H1 (cell line): ENCODE results near the gene NMB. TPM values are rescaled to one million over a fixed set of nuclear protein-coding genes. Genes with fewer than 3 reads are reported as not detected.

Source experiments
- CEBPB ChIP-seq: IDR thresholded peaks from 2 replicates; pipeline ENCODE4 v1.6.1; 2012; ENCODE audit warnings: low read depth, low read length
- HDAC2 ChIP-seq, 2 experiments: fragments of 300-600 bp in 1 of 2; sonication (generic) in 1 of 2; IDR thresholded peaks; 2 replicates each; pipeline ENCODE4 v1.6.1; 2011 to 2012; ENCODE audit warnings: low read depth in 2 of 2, low read length in 2 of 2, mild to moderate bottlenecking in 2 of 2, moderate library complexity in 2 of 2, borderline replicate concordance in 1 of 2, inconsistent platforms in 1 of 2
- JUN ChIP-seq: IDR thresholded peaks from 2 replicates; pipeline ENCODE4 v1.6.1; 2011; ENCODE audit warnings: low read depth, mild to moderate bottlenecking, improper control_type of control experiment, low read length
- JUND ChIP-seq: IDR thresholded peaks from 2 replicates; pipeline ENCODE4 v1.6.1; 2011; ENCODE audit warnings: mild to moderate bottlenecking, improper control_type of control experiment, low read length
- NRF1 ChIP-seq: IDR thresholded peaks from 2 replicates; pipeline ENCODE4 v1.6.1; 2011; ENCODE audit warnings: mild to moderate bottlenecking, low read depth, low read length, improper control_type of control experiment
- PHF8 ChIP-seq: fragments of 200-600 bp; sonication (generic); conservative IDR thresholded peaks from 2 replicates; pipeline ENCODE4 v1.7.1; 2012; ENCODE audit warnings: low read depth, mild to moderate bottlenecking, inconsistent platforms, low read length, moderate library complexity
- SP1 ChIP-seq: IDR thresholded peaks from 2 replicates; pipeline ENCODE4 v1.6.1; 2011; ENCODE audit warnings: low read depth, low read length
- YY1 ChIP-seq: IDR thresholded peaks from 2 replicates; pipeline ENCODE4 v1.6.1; 2011; ENCODE audit warnings: low read depth, mild to moderate bottlenecking, low read length
- polyA plus RNA-seq, 7 experiments: library from polyadenylated mRNA; depleted of rRNA in 3 of 7; stranded (reverse) in 5 of 7; unstranded in 2 of 7; fragments of >200 nt in 5 of 7; fragments of 200-250 nt in 2 of 7; gene quantifications; 1 replicate in 5 of 7; 2 replicates in 1 of 7; 4 replicates in 1 of 7; pipeline versions ENCODE4 v1.2.1 to v1.2.3, GENCODE V29; 2011 to 2013; ENCODE audit warnings: missing spikeins in 2 of 7, mixed read lengths in 2 of 7
- total RNA-seq: library from RNA; stranded (reverse); fragmentation: NEBNext Ultra II Directional; extraction: Animal tissue kit (Norgen Biotek cat#: 25700); gene quantifications from 2 replicates; pipeline ENCODE4 v1.2.1, GENCODE V29; 2021
- TF ChIP-seq, protein P1 (sequence below): fragments of 300-600 bp; sonication (generic); IDR thresholded peaks from 2 replicates; pipeline ENCODE4 v1.7.1; 2012; ENCODE audit warnings: low read length, moderate library complexity, mild to moderate bottlenecking, inconsistent platforms; ENCODE audit not compliant: insufficient replicate concordance
- TF ChIP-seq, protein P2 (sequence below): IDR thresholded peaks from 2 replicates; pipeline ENCODE4 v1.6.1; 2011; ENCODE audit warnings: low read length, improper control_type of control experiment

Gene NMB
- total and polyA plus RNA-seq, 2 of the 8 experiments (the other 6 are each of a cell fraction or from before 2014, with no cell fraction given), result 9.3 to 13.6 TPM

DNA sequence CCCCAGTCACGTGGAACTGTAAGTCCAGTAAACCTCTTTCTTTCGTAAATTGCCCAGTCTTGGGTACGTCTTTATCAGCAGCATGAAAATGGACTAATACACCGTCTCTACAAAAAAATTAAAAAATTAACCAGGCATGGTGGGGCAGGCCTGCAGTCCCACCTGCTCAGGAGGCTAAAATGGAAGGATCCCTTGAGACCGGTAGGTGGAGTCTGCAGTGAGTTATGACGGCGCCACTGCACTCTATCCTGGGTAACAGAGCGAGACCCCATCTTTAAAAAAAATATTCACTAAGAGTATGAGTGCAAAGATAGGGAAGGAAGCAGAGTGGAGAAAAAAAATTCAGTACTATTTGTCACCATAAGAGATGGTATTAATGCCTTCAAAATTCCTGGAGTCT is 32.3 kb upstream of the NMB start (continued):
- TF ChIP-seq, protein P1, sequence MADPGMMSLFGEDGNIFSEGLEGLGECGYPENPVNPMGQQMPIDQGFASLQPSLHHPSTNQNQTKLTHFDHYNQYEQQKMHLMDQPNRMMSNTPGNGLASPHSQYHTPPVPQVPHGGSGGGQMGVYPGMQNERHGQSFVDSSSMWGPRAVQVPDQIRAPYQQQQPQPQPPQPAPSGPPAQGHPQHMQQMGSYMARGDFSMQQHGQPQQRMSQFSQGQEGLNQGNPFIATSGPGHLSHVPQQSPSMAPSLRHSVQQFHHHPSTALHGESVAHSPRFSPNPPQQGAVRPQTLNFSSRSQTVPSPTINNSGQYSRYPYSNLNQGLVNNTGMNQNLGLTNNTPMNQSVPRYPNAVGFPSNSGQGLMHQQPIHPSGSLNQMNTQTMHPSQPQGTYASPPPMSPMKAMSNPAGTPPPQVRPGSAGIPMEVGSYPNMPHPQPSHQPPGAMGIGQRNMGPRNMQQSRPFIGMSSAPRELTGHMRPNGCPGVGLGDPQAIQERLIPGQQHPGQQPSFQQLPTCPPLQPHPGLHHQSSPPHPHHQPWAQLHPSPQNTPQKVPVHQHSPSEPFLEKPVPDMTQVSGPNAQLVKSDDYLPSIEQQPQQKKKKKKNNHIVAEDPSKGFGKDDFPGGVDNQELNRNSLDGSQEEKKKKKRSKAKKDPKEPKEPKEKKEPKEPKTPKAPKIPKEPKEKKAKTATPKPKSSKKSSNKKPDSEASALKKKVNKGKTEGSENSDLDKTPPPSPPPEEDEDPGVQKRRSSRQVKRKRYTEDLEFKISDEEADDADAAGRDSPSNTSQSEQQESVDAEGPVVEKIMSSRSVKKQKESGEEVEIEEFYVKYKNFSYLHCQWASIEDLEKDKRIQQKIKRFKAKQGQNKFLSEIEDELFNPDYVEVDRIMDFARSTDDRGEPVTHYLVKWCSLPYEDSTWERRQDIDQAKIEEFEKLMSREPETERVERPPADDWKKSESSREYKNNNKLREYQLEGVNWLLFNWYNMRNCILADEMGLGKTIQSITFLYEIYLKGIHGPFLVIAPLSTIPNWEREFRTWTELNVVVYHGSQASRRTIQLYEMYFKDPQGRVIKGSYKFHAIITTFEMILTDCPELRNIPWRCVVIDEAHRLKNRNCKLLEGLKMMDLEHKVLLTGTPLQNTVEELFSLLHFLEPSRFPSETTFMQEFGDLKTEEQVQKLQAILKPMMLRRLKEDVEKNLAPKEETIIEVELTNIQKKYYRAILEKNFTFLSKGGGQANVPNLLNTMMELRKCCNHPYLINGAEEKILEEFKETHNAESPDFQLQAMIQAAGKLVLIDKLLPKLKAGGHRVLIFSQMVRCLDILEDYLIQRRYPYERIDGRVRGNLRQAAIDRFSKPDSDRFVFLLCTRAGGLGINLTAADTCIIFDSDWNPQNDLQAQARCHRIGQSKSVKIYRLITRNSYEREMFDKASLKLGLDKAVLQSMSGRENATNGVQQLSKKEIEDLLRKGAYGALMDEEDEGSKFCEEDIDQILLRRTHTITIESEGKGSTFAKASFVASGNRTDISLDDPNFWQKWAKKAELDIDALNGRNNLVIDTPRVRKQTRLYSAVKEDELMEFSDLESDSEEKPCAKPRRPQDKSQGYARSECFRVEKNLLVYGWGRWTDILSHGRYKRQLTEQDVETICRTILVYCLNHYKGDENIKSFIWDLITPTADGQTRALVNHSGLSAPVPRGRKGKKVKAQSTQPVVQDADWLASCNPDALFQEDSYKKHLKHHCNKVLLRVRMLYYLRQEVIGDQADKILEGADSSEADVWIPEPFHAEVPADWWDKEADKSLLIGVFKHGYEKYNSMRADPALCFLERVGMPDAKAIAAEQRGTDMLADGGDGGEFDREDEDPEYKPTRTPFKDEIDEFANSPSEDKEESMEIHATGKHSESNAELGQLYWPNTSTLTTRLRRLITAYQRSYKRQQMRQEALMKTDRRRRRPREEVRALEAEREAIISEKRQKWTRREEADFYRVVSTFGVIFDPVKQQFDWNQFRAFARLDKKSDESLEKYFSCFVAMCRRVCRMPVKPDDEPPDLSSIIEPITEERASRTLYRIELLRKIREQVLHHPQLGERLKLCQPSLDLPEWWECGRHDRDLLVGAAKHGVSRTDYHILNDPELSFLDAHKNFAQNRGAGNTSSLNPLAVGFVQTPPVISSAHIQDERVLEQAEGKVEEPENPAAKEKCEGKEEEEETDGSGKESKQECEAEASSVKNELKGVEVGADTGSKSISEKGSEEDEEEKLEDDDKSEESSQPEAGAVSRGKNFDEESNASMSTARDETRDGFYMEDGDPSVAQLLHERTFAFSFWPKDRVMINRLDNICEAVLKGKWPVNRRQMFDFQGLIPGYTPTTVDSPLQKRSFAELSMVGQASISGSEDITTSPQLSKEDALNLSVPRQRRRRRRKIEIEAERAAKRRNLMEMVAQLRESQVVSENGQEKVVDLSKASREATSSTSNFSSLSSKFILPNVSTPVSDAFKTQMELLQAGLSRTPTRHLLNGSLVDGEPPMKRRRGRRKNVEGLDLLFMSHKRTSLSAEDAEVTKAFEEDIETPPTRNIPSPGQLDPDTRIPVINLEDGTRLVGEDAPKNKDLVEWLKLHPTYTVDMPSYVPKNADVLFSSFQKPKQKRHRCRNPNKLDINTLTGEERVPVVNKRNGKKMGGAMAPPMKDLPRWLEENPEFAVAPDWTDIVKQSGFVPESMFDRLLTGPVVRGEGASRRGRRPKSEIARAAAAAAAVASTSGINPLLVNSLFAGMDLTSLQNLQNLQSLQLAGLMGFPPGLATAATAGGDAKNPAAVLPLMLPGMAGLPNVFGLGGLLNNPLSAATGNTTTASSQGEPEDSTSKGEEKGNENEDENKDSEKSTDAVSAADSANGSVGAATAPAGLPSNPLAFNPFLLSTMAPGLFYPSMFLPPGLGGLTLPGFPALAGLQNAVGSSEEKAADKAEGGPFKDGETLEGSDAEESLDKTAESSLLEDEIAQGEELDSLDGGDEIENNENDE, result no peak
- TF ChIP-seq SP1, result no peak
- no peak for TF ChIP-seq JUND
- TF ChIP-seq NRF1, result no peak
- TF ChIP-seq HDAC2 (IDR thresholded peaks at IDR 0.05; ENCODE audit: borderline replicate concordance in 1 of 2, low read depth in 2 of 2, low read length in 2 of 2), result no peak
- no peak for TF ChIP-seq JUN
- TF ChIP-seq CEBPB, result no peak
- TF ChIP-seq PHF8, result no peak
- TF ChIP-seq, protein P2, sequence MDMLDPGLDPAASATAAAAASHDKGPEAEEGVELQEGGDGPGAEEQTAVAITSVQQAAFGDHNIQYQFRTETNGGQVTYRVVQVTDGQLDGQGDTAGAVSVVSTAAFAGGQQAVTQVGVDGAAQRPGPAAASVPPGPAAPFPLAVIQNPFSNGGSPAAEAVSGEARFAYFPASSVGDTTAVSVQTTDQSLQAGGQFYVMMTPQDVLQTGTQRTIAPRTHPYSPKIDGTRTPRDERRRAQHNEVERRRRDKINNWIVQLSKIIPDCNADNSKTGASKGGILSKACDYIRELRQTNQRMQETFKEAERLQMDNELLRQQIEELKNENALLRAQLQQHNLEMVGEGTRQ, result no peak
- TF ChIP-seq YY1, result no peak
